Neuron (in vitro differentiated cells): ENCODE results near the gene SPTSSA.
"Not testable (repeated sequence)": the region's sequence is repeated elsewhere in the genome, so short reads cannot be mapped to it uniquely, and the experiment has no call there.

ENCODE experiments used
- H2AFZ ChIP-seq: one replicate; pipeline ENCODE4 v1.6.1; 2013; ENCODE audit warnings: low read depth, mild to moderate bottlenecking, inconsistent platforms, low read length, moderate library complexity
- H3K27me3 ChIP-seq: one replicate; pipeline ENCODE4 v1.6.1; 2013; ENCODE audit warnings: low read length; ENCODE audit not compliant: insufficient read depth
- H3K36me3 ChIP-seq: one replicate; pipeline ENCODE4 v1.6.1; 2013; ENCODE audit warnings: low read length; ENCODE audit not compliant: insufficient read depth
- H3K4me1 ChIP-seq: one replicate; pipeline ENCODE4 v1.6.1; 2013; ENCODE audit warnings: low read length; ENCODE audit not compliant: insufficient read depth
- H3K4me3 ChIP-seq: 2 replicates; pipeline ENCODE4 v1.5.1; 2013; ENCODE audit warnings: mild to moderate bottlenecking, low read length, moderate library complexity
- H3K9me3 ChIP-seq: one replicate; pipeline ENCODE4 v1.6.1; 2013; ENCODE audit warnings: low read length

SPTSSA gene

GRCh38 chr14:34488528-34488927, 26.5 kb upstream of the SPTSSA start:
- Histone ChIP-seq H3K4me1 (no peaks in the 10 kb centered on the region), H3K9me3 (no peaks in the 10 kb centered on the region), H3K27me3 (no peaks in the 10 kb centered on the region), H2AFZ (no peak overlapping the region), H3K4me3 (no peak overlapping the region), H3K36me3 (no peaks in the 10 kb centered on the region)

DNA sequence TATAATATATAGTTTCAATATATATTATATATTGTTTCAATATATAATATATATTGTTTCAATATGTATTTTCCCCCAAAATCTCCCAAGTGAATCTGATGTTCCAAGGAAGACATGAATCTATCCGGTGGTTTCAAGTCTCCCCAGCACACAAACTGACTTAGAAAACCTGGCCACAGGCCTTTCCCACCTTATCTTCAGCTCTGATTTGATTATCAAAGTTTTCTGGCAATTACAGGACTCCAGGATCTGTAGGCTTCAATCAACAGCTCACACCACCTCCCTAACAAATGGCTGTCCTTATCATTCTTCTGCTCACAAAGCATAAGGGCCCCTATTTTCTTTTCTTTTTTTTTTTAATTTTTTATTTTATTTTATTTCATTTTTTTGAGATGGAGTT, 22.7 kb upstream of the SPTSSA start:
- Histone ChIP-seq H3K4me1 (no peaks in the 10 kb centered on the region), H3K36me3 (no peaks in the 10 kb centered on the region), H3K4me3 (no peak overlapping the region), H3K27me3 (no peaks in the 10 kb centered on the region), H3K9me3 (no peaks in the 10 kb centered on the region), H2AFZ (no peak overlapping the region)

- Histone ChIP-seq H3K9me3 (no peaks in the 10 kb centered on the region), H3K27me3 (no peaks in the 10 kb centered on the region), H3K4me1 (no peaks in the 10 kb centered on the region), H3K4me3 (no peak overlapping the region), H2AFZ (no peak overlapping the region), H3K36me3 (no peaks in the 10 kb centered on the region)
These were observed 20.4 kb upstream of the SPTSSA start for GRCh38 chr14:34482463-34482862.

GRCh38 chr14:34479694-34480093, 17.7 kb upstream of the SPTSSA start:
- no peaks in the 10 kb centered on the region for H3K4me1 ChIP-seq
- H3K9me3 ChIP-seq = no peaks in the 10 kb centered on the region
- H3K27me3 ChIP-seq = no peaks in the 10 kb centered on the region
- H2AFZ ChIP-seq = no peak overlapping the region
- H3K36me3 ChIP-seq = no peaks in the 10 kb centered on the region
- no peak overlapping the region for H3K4me3 ChIP-seq

- no peak overlapping the region for H2AFZ ChIP-seq
- no peaks in the 10 kb centered on the region for H3K9me3 ChIP-seq
- H3K4me1 ChIP-seq = no peaks in the 10 kb centered on the region
- no peaks in the 10 kb centered on the region for H3K27me3 ChIP-seq
- H3K36me3 ChIP-seq = no peaks in the 10 kb centered on the region
- no peak overlapping the region for H3K4me3 ChIP-seq
These were observed 16.2 kb upstream of the SPTSSA start for GRCh38 chr14:34478261-34478660.

DNA sequence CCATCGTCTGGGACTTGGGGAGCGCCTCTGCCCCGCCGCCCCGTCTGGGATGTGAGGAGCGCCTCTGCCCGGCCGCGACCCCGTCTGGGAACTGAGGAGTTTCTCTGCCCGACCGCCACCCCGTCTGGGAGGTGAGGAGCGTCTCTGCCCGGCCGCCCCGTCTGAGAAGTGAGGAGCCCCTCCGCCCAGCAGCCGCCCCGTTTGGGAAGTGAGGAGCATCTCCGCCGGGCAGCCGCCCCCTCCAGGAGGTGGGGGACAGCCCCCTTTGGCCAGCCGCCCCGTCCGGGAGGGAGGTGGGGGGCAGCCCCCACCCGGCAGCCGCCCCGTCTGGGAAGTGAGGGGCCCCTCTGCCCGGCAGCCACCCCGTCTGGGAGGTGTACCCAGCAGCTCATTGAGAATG, 14.0 kb upstream of the SPTSSA start:
- H3K4me1 ChIP-seq, H3K4me3 ChIP-seq, H3K36me3 ChIP-seq, H3K9me3 ChIP-seq, H2AFZ ChIP-seq, H3K27me3 ChIP-seq: not testable (repeated sequence)

- no peaks in the 10 kb centered on the region for H3K27me3 ChIP-seq
- no peaks in the 10 kb centered on the region for H3K9me3 ChIP-seq
- H2AFZ ChIP-seq = no peak overlapping the region
- no peaks in the 10 kb centered on the region for H3K4me1 ChIP-seq
- H3K4me3 ChIP-seq = no peak overlapping the region
- H3K36me3 ChIP-seq = no peaks in the 10 kb centered on the region
These were observed 13.1 kb upstream of the SPTSSA start for GRCh38 chr14:34475163-34475562.

DNA sequence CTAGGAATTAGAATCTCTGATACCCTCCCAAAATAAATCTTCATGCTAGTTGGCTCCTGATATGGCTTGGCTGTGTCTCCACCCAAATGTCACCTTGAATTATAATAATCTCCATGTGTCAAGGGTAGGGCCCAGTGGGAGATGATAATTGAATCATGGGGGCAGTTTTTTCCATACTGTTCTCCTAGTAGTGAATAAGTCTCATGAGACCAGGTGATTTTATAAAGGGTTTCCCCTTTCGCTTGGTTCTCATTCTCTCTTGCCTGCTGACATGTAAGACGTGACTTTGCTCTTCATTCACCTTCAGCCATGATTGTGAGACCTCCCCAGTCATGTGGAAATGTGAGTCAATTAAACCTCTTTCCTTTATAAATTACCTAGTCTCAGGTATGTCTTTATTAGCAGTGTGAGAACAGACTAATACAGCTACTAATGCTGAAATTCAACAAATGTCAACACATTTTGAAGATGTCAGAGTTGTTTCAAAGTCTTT, 12.2 kb upstream of the SPTSSA start:
- H3K4me3 ChIP-seq = no peak overlapping the region
- H3K4me1 ChIP-seq = no peaks in the 10 kb centered on the region
- no peak overlapping the region for H2AFZ ChIP-seq

DNA sequence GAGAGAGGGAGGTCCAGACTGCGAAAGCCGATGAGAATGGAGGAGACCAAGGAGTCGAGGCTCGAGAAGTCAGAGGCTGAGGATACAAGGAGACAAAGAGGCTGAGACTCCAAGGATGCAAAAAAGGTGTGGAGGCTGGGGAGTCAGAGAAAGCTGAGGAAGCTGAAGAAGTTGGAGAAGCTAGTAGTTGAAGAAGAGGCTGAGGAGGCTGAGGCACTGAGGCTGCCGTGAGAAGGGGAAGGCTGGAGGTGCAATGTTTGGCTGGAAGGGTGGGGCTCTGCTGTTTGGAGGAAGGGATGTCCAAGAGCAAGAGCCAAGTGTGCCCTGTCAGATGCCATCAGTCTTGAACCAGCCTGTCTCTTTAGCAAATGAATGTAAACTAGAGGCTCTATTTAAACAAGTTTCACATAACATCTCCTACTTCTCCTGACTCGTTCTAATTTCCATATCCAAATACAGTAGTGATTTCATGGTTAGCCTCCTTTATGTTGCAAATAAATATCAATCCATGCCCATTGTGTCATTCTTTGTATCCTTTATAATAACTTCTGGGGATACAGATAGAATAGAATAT, 10.8 kb upstream of the SPTSSA start:
- no peaks in the 10 kb centered on the region for H3K4me1 ChIP-seq
- no peaks in the 10 kb centered on the region for H3K9me3 ChIP-seq

More for the DNA sequence above, 12.2 kb upstream of the SPTSSA start:
- Histone ChIP-seq H3K9me3 (no peaks in the 10 kb centered on the region), H3K36me3 (no peaks in the 10 kb centered on the region), H3K27me3 (no peaks in the 10 kb centered on the region)

GRCh38 chr14:34470319-34470718, 8.3 kb upstream of the SPTSSA start:
- no peaks in the 10 kb centered on the region for H3K36me3 ChIP-seq
- H2AFZ ChIP-seq = no peak overlapping the region
- no peaks in the 10 kb centered on the region for H3K9me3 ChIP-seq
- no peaks in the 10 kb centered on the region for H3K4me1 ChIP-seq
- H3K27me3 ChIP-seq = no peaks in the 10 kb centered on the region
- H3K4me3 ChIP-seq = no peak overlapping the region

More for the DNA sequence above, 10.8 kb upstream of the SPTSSA start:
- Histone ChIP-seq H3K36me3 (no peaks in the 10 kb centered on the region), H3K27me3 (no peaks in the 10 kb centered on the region), H2AFZ (no peak overlapping the region), H3K4me3 (no peak overlapping the region)

DNA sequence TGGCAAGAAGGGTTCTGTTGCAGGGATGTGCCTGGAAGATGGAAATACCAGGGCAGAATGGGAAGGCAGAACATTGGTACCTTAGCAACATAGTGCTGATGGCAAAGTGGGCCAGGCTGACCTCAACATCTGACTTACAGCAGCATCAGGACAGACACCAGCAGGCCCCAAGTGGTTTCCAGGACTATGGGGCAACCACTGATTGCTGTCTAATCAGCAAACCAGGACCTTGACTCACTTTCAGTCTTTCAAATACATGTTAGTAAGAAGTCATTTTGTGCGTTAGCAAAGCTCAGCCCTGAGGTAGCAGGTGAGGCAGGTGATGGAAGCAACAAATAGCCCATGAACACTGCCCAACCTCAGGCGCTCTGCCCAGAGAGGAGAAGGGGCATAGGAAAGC, 4.7 kb upstream of the SPTSSA start:
- H2AFZ ChIP-seq = no peak overlapping the region
- H3K4me1 ChIP-seq = peaks cover 6% of the 10 kb centered on the region
- no peaks in the 10 kb centered on the region for H3K36me3 ChIP-seq
- H3K27me3 ChIP-seq = no peaks in the 10 kb centered on the region
- no peaks in the 10 kb centered on the region for H3K9me3 ChIP-seq
- H3K4me3 ChIP-seq = no peak overlapping the region

DNA sequence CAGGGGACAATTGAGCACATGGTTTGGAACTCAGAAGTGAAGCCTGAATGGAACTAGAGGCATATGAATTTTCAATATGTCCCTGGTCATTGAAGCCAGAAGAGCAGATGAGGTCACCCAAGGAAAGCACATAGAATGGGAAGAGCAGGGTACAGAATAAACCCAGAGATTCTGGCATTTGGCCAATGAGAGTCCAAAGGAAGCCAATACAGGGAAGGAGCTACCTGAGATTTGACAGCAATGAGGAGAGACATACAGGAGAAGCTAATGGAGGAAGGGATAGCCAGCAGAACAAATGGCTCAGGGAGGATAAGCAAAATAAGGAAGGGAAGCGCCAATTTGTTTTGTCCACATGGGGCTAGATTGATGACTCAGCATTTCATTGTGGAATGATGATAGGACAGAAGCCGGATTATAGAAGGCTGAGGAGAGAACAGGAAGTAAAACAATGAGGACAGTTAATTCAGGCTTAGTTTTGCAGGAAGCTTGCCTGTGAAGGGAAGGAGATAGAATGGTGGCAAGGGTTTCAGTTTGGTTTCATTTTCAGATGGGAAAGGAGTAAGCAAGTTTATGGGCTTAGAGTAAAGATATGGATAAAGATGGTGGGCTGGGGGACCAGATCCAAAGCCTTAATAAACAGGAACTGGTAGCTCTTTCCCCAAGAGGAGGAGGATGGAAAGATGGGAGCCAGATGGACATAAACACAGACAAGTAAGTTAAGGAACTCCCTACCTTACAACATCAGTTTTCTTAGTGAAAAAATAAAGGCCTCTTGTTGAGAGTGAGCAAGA, 3.2 kb upstream of the SPTSSA start:
- H3K4me1 ChIP-seq = peaks cover 10% of the 10 kb centered on the region
- H2AFZ ChIP-seq = no peak overlapping the region
- H3K27me3 ChIP-seq = no peaks in the 10 kb centered on the region
- H3K4me3 ChIP-seq = no peak overlapping the region
- H3K9me3 ChIP-seq = no peaks in the 10 kb centered on the region
- H3K36me3 ChIP-seq = no peaks in the 10 kb centered on the region

DNA sequence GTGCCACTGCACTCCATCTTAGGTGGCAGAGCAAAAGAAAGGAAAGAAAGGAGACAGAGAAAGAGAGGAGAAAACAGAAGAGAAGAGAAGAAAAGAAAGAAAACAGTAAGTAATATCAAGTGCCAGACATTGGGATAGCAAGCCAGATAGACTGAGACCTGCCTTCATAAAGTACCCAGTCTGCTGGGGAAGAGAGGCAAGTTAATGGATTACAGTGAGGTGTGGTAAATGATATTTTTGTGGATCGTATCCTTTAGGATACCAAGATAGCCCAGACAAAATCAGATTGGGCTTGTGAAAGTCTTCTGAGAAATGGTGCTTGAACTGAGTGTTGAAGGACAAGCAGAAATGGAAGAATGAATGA, 1.5 kb upstream of the SPTSSA start:
- H2AFZ ChIP-seq = no peak overlapping the region
- H3K36me3 ChIP-seq = no peaks in the 10 kb centered on the region
- H3K27me3 ChIP-seq = no peaks in the 10 kb centered on the region
- no peak overlapping the region for H3K4me3 ChIP-seq
- H3K9me3 ChIP-seq = no peaks in the 10 kb centered on the region
- peaks cover 16% of the 10 kb centered on the region for H3K4me1 ChIP-seq
